ENCODE results near the gene CLSTN2.
A peak's percentile ranks its signal among the peaks of the same experiment; 100 is the strongest.

The CLSTN2 gene

GRCh38 chr3:140015741-140016140 lies 80.8 kb downstream of the CLSTN2 start:
- H3K4me1 ChIP-seq (ENCODE audit: control insufficient read depth in 2 of 2, insufficient read depth in 1 of 2, low read depth in 1 of 2, low read length in 2 of 2): no peaks in the 10 kb centered on the region
- no peak for DNase-seq (ENCODE audit: low spot score)
- no peak overlapping the region for H2BK120ac ChIP-seq (ENCODE audit: low read depth, low read length)
- H3K9ac ChIP-seq (ENCODE audit: low read depth, low read length, poor library complexity): no peak overlapping the region
- no peak overlapping the region for H3K23ac ChIP-seq (ENCODE audit: low read depth, low read length, poor library complexity)
- H3K27ac ChIP-seq (replicated peaks; ENCODE audit: low read length): no peak overlapping the region
- no peak overlapping the region for H3K14ac ChIP-seq (ENCODE audit: low read length)
- no peak overlapping the region for H2AK5ac ChIP-seq (ENCODE audit: low read depth, low read length)
- H2AFZ ChIP-seq (ENCODE audit: low read length): no peak overlapping the region
- H3K79me1 ChIP-seq (ENCODE audit: low read depth, low read length): no peaks in the 10 kb centered on the region
- peaks cover 0 to 3% (median 0%) of the 10 kb centered on the region in 3 experiments for H3K27me3 ChIP-seq (ENCODE audit: control insufficient read depth in 3 of 3, insufficient read depth in 3 of 3, low read depth in 1 of 3, low read length in 3 of 3)
- H3K4me2 ChIP-seq (ENCODE audit: insufficient read depth, low read length, poor library complexity, severe bottlenecking): no peak overlapping the region
- H3K4me3 ChIP-seq (ENCODE audit: low read length in 2 of 2): no peak overlapping the region
- H3K4ac ChIP-seq (ENCODE audit: low read length): no peak overlapping the region
- no peak overlapping the region for H2BK15ac ChIP-seq (ENCODE audit: low read length)
- H4K91ac ChIP-seq (ENCODE audit: low read depth, low read length, poor library complexity): no peak overlapping the region
- WGBS, 2 donors (ENCODE audit: extremely low coverage in 2 of 2, insufficient read length in 2 of 2, insufficient replicate concordance in 1 of 2): no CpG with 5 or more reads among the region's 3 CpGs
- no peak overlapping the region for H2BK5ac ChIP-seq (ENCODE audit: low read length)
- no peak overlapping the region for H2BK12ac ChIP-seq (ENCODE audit: low read length)
- no peak overlapping the region for H4K8ac ChIP-seq (ENCODE audit: low read depth, low read length)
- H3K18ac ChIP-seq (ENCODE audit: low read length): no peak overlapping the region
- H3K9me3 ChIP-seq (replicated peaks in 1 of 2; ENCODE audit: control insufficient read depth in 2 of 2, insufficient read depth in 1 of 2, low read depth in 1 of 2, low read length in 2 of 2): no peaks in the 10 kb centered on the region
- no peaks in the 10 kb centered on the region for H3K36me3 ChIP-seq (replicated peaks in 1 of 2; ENCODE audit: control insufficient read depth in 2 of 2, insufficient read depth in 2 of 2, low read length in 2 of 2)

DNA sequence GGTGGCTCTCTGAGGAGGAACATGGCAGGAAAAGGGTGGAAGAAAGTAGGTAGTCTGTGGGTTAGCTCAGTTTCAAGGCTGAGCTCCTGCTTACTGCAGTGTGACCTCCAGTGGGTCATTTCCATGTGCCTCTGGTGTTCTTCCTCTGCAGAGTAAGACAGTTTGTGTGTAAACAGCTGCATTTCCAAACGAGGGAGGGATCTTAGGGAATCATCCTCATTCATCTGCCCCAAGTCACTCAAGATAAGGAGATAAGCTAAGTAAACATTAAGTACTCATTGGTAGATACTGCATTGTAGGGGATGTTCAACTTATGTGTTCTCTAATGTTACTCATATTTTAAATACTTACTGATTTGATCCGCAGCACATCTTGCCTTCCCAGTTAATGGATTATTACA lies 83.6 kb downstream of the CLSTN2 start:
- H3K9ac ChIP-seq (ENCODE audit: low read depth, low read length, poor library complexity): no peak overlapping the region
- no peak overlapping the region for H4K91ac ChIP-seq (ENCODE audit: low read depth, low read length, poor library complexity)
- no peak overlapping the region for H2BK12ac ChIP-seq (ENCODE audit: low read length)
- no peaks in the 10 kb centered on the region for H3K79me1 ChIP-seq (ENCODE audit: low read depth, low read length)
- H2BK120ac ChIP-seq (ENCODE audit: low read depth, low read length): no peak overlapping the region
- no peak overlapping the region for H2BK15ac ChIP-seq (ENCODE audit: low read length)
- peaks cover 0 to 6% (median 0%) of the 10 kb centered on the region in 3 experiments for H3K27me3 ChIP-seq (ENCODE audit: control insufficient read depth in 3 of 3, insufficient read depth in 3 of 3, low read depth in 1 of 3, low read length in 3 of 3)
- no peak overlapping the region for H3K23ac ChIP-seq (ENCODE audit: low read depth, low read length, poor library complexity)
- H2AK5ac ChIP-seq (ENCODE audit: low read depth, low read length): no peak overlapping the region
- H4K8ac ChIP-seq (ENCODE audit: low read depth, low read length): no peak overlapping the region
- H3K36me3 ChIP-seq (replicated peaks in 1 of 2; ENCODE audit: control insufficient read depth in 2 of 2, insufficient read depth in 2 of 2, low read length in 2 of 2): no peaks in the 10 kb centered on the region
- H3K14ac ChIP-seq (ENCODE audit: low read length): no peak overlapping the region
- no peak overlapping the region for H3K4me3 ChIP-seq (ENCODE audit: low read length in 2 of 2)
- no CpG with 5 or more reads among the region's 2 CpGs for WGBS, 2 donors (ENCODE audit: extremely low coverage in 2 of 2, insufficient read length in 2 of 2, insufficient replicate concordance in 1 of 2)
- H2BK5ac ChIP-seq (ENCODE audit: low read length): no peak overlapping the region
- H2AFZ ChIP-seq (ENCODE audit: low read length): no peak overlapping the region
- H3K4me2 ChIP-seq (ENCODE audit: insufficient read depth, low read length, poor library complexity, severe bottlenecking): no peak overlapping the region
- H3K9me3 ChIP-seq (replicated peaks in 1 of 2; ENCODE audit: control insufficient read depth in 2 of 2, insufficient read depth in 1 of 2, low read depth in 1 of 2, low read length in 2 of 2): no peaks in the 10 kb centered on the region
- peaks cover 0 to 3% of the 10 kb centered on the region in 2 donors for H3K4me1 ChIP-seq (ENCODE audit: control insufficient read depth in 2 of 2, insufficient read depth in 1 of 2, low read depth in 1 of 2, low read length in 2 of 2)
- no peak for DNase-seq (ENCODE audit: low spot score)
- no peak overlapping the region for H3K18ac ChIP-seq (ENCODE audit: low read length)
- no peak overlapping the region for H3K27ac ChIP-seq (replicated peaks; ENCODE audit: low read length)
- H3K4ac ChIP-seq (ENCODE audit: low read length): no peak overlapping the region

GRCh38 chr3:140019946-140020345 lies 85.0 kb downstream of the CLSTN2 start:
- Histone ChIP-seq H3K4me1 (ENCODE audit: control insufficient read depth in 2 of 2, insufficient read depth in 1 of 2, low read depth in 1 of 2, low read length in 2 of 2) (peaks cover 0 to 3% of the 10 kb centered on the region in 2 donors), H2BK120ac (ENCODE audit: low read depth, low read length) (no peak overlapping the region), H2BK15ac (ENCODE audit: low read length) (no peak overlapping the region), H2BK12ac (ENCODE audit: low read length) (no peak overlapping the region), H3K27me3 (ENCODE audit: control insufficient read depth in 3 of 3, insufficient read depth in 3 of 3, low read depth in 1 of 3, low read length in 3 of 3) (peaks cover 0 to 6% (median 0%) of the 10 kb centered on the region in 3 experiments), H3K9ac (ENCODE audit: low read depth, low read length, poor library complexity) (no peak overlapping the region), H3K4me2 (ENCODE audit: insufficient read depth, low read length, poor library complexity, severe bottlenecking) (no peak overlapping the region), H3K4me3 (ENCODE audit: low read length in 2 of 2) (no peak overlapping the region), H3K18ac (ENCODE audit: low read length) (no peak overlapping the region), H3K14ac (ENCODE audit: low read length) (no peak overlapping the region), H3K4ac (ENCODE audit: low read length) (no peak overlapping the region), H2BK5ac (ENCODE audit: low read length) (no peak overlapping the region), H3K27ac (replicated peaks; ENCODE audit: low read length) (no peak overlapping the region), H3K23ac (ENCODE audit: low read depth, low read length, poor library complexity) (no peak overlapping the region), H2AFZ (ENCODE audit: low read length) (no peak overlapping the region), H2AK5ac (ENCODE audit: low read depth, low read length) (no peak overlapping the region), H3K9me3 (replicated peaks in 1 of 2; ENCODE audit: control insufficient read depth in 2 of 2, insufficient read depth in 1 of 2, low read depth in 1 of 2, low read length in 2 of 2) (no peaks in the 10 kb centered on the region), H3K36me3 (replicated peaks in 1 of 2; ENCODE audit: control insufficient read depth in 2 of 2, insufficient read depth in 2 of 2, low read length in 2 of 2) (no peaks in the 10 kb centered on the region), H4K8ac (ENCODE audit: low read depth, low read length) (no peak overlapping the region), H4K91ac (ENCODE audit: low read depth, low read length, poor library complexity) (no peak overlapping the region), H3K79me1 (ENCODE audit: low read depth, low read length) (no peaks in the 10 kb centered on the region)
- WGBS, 2 donors (ENCODE audit: extremely low coverage in 2 of 2, insufficient read length in 2 of 2, insufficient replicate concordance in 1 of 2): no CpG with 5 or more reads among the region's 2 CpGs
- no peak for DNase-seq (ENCODE audit: low spot score)

- Histone ChIP-seq H2BK15ac (ENCODE audit: low read length) (no peak overlapping the region), H3K4me3 (ENCODE audit: low read length in 2 of 2) (no peak overlapping the region), H3K4me2 (ENCODE audit: insufficient read depth, low read length, poor library complexity, severe bottlenecking) (no peak overlapping the region), H3K27ac (replicated peaks; ENCODE audit: low read length) (no peak overlapping the region), H3K4ac (ENCODE audit: low read length) (no peak overlapping the region), H3K9me3 (replicated peaks in 1 of 2; ENCODE audit: control insufficient read depth in 2 of 2, insufficient read depth in 1 of 2, low read depth in 1 of 2, low read length in 2 of 2) (no peaks in the 10 kb centered on the region), H3K14ac (ENCODE audit: low read length) (no peak overlapping the region), H2BK12ac (ENCODE audit: low read length) (no peak overlapping the region), H2AFZ (ENCODE audit: low read length) (no peak overlapping the region), H3K27me3 (ENCODE audit: control insufficient read depth in 3 of 3, insufficient read depth in 3 of 3, low read depth in 1 of 3, low read length in 3 of 3) (peaks cover 0 to 6% (median 0%) of the 10 kb centered on the region in 3 experiments), H4K8ac (ENCODE audit: low read depth, low read length) (no peak overlapping the region), H3K79me1 (ENCODE audit: low read depth, low read length) (no peaks in the 10 kb centered on the region), H3K9ac (ENCODE audit: low read depth, low read length, poor library complexity) (no peak overlapping the region), H2BK120ac (ENCODE audit: low read depth, low read length) (no peak overlapping the region), H2BK5ac (ENCODE audit: low read length) (no peak overlapping the region), H4K91ac (ENCODE audit: low read depth, low read length, poor library complexity) (no peak overlapping the region), H3K18ac (ENCODE audit: low read length) (peak overlapping the region; percentile 28), H2AK5ac (ENCODE audit: low read depth, low read length) (no peak overlapping the region), H3K36me3 (replicated peaks in 1 of 2; ENCODE audit: control insufficient read depth in 2 of 2, insufficient read depth in 2 of 2, low read length in 2 of 2) (no peaks in the 10 kb centered on the region), H3K4me1 (ENCODE audit: control insufficient read depth in 2 of 2, insufficient read depth in 1 of 2, low read depth in 1 of 2, low read length in 2 of 2) (peaks cover 0 to 3% of the 10 kb centered on the region in 2 donors), H3K23ac (ENCODE audit: low read depth, low read length, poor library complexity) (no peak overlapping the region)
- WGBS, 2 donors (ENCODE audit: extremely low coverage in 2 of 2, insufficient read length in 2 of 2, insufficient replicate concordance in 1 of 2): no CpG with 5 or more reads among the region's 7 CpGs
- DNase-seq (ENCODE audit: low spot score): no peak
Measured at GRCh38 chr3:140020541-140020940, 85.6 kb downstream of the CLSTN2 start.

Measured in neuronal stem cell (in vitro differentiated cells).